ENCODE measurements around the gene ZNF182.
A peak's percentile ranks its signal among the peaks of the same experiment; 100 is the strongest.
"Not testable (repeated sequence)": the region's sequence is repeated elsewhere in the genome, so short reads cannot be mapped to it uniquely, and the experiment has no call there.

The ZNF182 gene

GRCh38 chrX:48003758-48004457 is at the start of gene ZNF182:
ZNF182 (minus strand) TSS chrX:48003989; CDS start chrX:48002609, 1,380 bp downstream.
- peak; percentile 88 for DNase-seq

GRCh38 chrX:48046846-48047245 is 43.1 kb upstream of the ZNF182 start:
- DNase-seq: no peak

- no peak for DNase-seq
Measured at GRCh38 chrX:48045410-48046311, 41.9 kb upstream of the ZNF182 start.

- no peak for DNase-seq
Measured at GRCh38 chrX:48043056-48043455, 39.3 kb upstream of the ZNF182 start.

GRCh38 chrX:48035891-48036290 is 32.1 kb upstream of the ZNF182 start:
- no peak for DNase-seq

- not testable (repeated sequence) for DNase-seq
Measured at GRCh38 chrX:48030641-48031173, 26.9 kb upstream of the ZNF182 start.

GRCh38 chrX:48030237-48030636 is 26.4 kb upstream of the ZNF182 start:
- DNase-seq: no peak

GRCh38 chrX:48028091-48028490 is 24.3 kb upstream of the ZNF182 start:
- no peak for DNase-seq

- DNase-seq: not testable (repeated sequence)
Measured at GRCh38 chrX:48027545-48027944, 23.8 kb upstream of the ZNF182 start.

GRCh38 chrX:48025561-48025960 is 21.8 kb upstream of the ZNF182 start:
- peak; percentile 43 for DNase-seq

GRCh38 chrX:48022738-48023137 is 18.9 kb upstream of the ZNF182 start:
- DNase-seq: no peak

GRCh38 chrX:48022100-48022499 is 18.3 kb upstream of the ZNF182 start:
- DNase-seq: no peak

- DNase-seq: peak; percentile 93
Measured at GRCh38 chrX:48021026-48021900, 17.5 kb upstream of the ZNF182 start.

GRCh38 chrX:48020472-48020871 is 16.7 kb upstream of the ZNF182 start:
- DNase-seq: not testable (repeated sequence)

- DNase-seq: not testable (repeated sequence)
Measured at GRCh38 chrX:48019892-48020291, 16.1 kb upstream of the ZNF182 start.

GRCh38 chrX:48016583-48017310 is 13.0 kb upstream of the ZNF182 start:
- not testable (repeated sequence) for DNase-seq

- not testable (repeated sequence) for DNase-seq
Measured at GRCh38 chrX:48009445-48009960, 5.7 kb upstream of the ZNF182 start.

GRCh38 chrX:48006688-48007087 is 2.9 kb upstream of the ZNF182 start, which contains the start of gene SPACA5:
SPACA5 (plus strand) TSS chrX:48006988; CDS start chrX:48007803, 815 bp downstream.
- DNase-seq: not testable (repeated sequence)

GRCh38 chrX:48003367-48003757 is 427 bp downstream of the ZNF182 start:
- no peak for DNase-seq

- DNase-seq: no peak
Measured at GRCh38 chrX:48002929-48003328, 860 bp downstream of the ZNF182 start.

- DNase-seq: no peak
Measured at GRCh38 chrX:48002319-48002718, 1.5 kb downstream of the ZNF182 start.

GRCh38 chrX:48001260-48001659 is 2.5 kb downstream of the ZNF182 start:
- DNase-seq: no peak

Measured in NCI-H510A treated with DMSO at 0.1 percent for 48 hours (cell line).